ENCODE data around the gene NAT16. TPM values are rescaled to one million over a fixed set of nuclear protein-coding genes. Genes with fewer than 3 reads are reported as not detected.
"Not testable (repeated sequence)": the region's sequence is repeated elsewhere in the genome, so short reads cannot be mapped to it uniquely, and the experiment has no call there.

NAT16 gene
- polyA plus RNA-seq, 1 donor = not detected

- DNase-seq (ENCODE audit: low read depth) = no peak
Observed at GRCh38 chr7:101159696-101160674, 20.1 kb downstream of the NAT16 start.

- no peak for DNase-seq (ENCODE audit: low read depth)
Observed at GRCh38 chr7:101156866-101157589, 23.1 kb downstream of the NAT16 start.

GRCh38 chr7:101156277-101156676, 23.8 kb downstream of the NAT16 start:
- no peak for DNase-seq (ENCODE audit: low read depth)

GRCh38 chr7:101155303-101155702, 24.8 kb downstream of the NAT16 start:
- DNase-seq (ENCODE audit: low read depth) = no peak

- DNase-seq (ENCODE audit: low read depth) = no peak
Observed at GRCh38 chr7:101154693-101155102, 25.4 kb downstream of the NAT16 start.

GRCh38 chr7:101153969-101154692, 26.0 kb downstream of the NAT16 start, which contains the start of gene AP1S1:
AP1S1 (plus strand) TSS chr7:101154476; CDS start chr7:101154515, 39 bp downstream.
- DNase-seq (ENCODE audit: low read depth) = peak; percentile 67

GRCh38 chr7:101151908-101152651, 28.0 kb downstream of the NAT16 start:
- no peak for DNase-seq (ENCODE audit: low read depth)

GRCh38 chr7:101140746-101141382, 39.2 kb downstream of the NAT16 start:
- DNase-seq (ENCODE audit: low read depth) = no peak

- DNase-seq (ENCODE audit: low read depth) = no peak
Observed at GRCh38 chr7:101140339-101140699, 39.8 kb downstream of the NAT16 start.

- no peak for DNase-seq (ENCODE audit: low read depth)
Observed at GRCh38 chr7:101138213-101138870, 41.8 kb downstream of the NAT16 start.

GRCh38 chr7:101137651-101138212, 42.4 kb downstream of the NAT16 start:
- no peak for DNase-seq (ENCODE audit: low read depth)

- DNase-seq (ENCODE audit: low read depth) = no peak
Observed at GRCh38 chr7:101134399-101134980, 45.6 kb downstream of the NAT16 start.

GRCh38 chr7:101133621-101134398, 46.3 kb downstream of the NAT16 start:
- DNase-seq (ENCODE audit: low read depth) = no peak

GRCh38 chr7:101132626-101133600, 47.2 kb downstream of the NAT16 start:
- not testable (repeated sequence) for DNase-seq (ENCODE audit: low read depth)

- DNase-seq (ENCODE audit: low read depth) = no peak
Observed at GRCh38 chr7:101129603-101130117, 50.4 kb downstream of the NAT16 start.

- DNase-seq (ENCODE audit: low read depth) = no peak
Observed at GRCh38 chr7:101128040-101128834, 51.9 kb downstream of the NAT16 start.
